Adipocyte (in vitro differentiated cells): ENCODE measurements around the gene ARHGAP25.
"Not testable (repeated sequence)": the region's sequence is repeated elsewhere in the genome, so short reads cannot be mapped to it uniquely, and the experiment has no call there.

Source experiments
- DNase-seq: peaks from one replicate; pipeline ENCODE4 v3.0.0-alpha.2; 2015; ENCODE audit warnings: low read depth
- H3K27me3 ChIP-seq: replicated peaks from 2 replicates; pipeline ENCODE4 v1.7.0; 2013; ENCODE audit warnings: mild to moderate bottlenecking, low read length, moderate library complexity; ENCODE audit not compliant: control insufficient read depth, insufficient read depth
- H3K36me3 ChIP-seq: 2 replicates; pipeline ENCODE4 v1.7.0; 2013; ENCODE audit warnings: low read length, mild to moderate bottlenecking, moderate library complexity; ENCODE audit not compliant: control insufficient read depth, insufficient read depth, severe bottlenecking
- H3K4me1 ChIP-seq: 2 replicates; pipeline ENCODE4 v1.7.0; 2013; ENCODE audit warnings: mild to moderate bottlenecking, low read length, moderate library complexity; ENCODE audit not compliant: control insufficient read depth, insufficient read depth
- H3K4me3 ChIP-seq: 2 replicates; pipeline ENCODE4 v1.7.0; 2013; ENCODE audit warnings: mild to moderate bottlenecking, low read length, moderate library complexity
- H3K9ac ChIP-seq: 2 replicates; pipeline ENCODE4 v1.7.0; 2013; ENCODE audit warnings: mild to moderate bottlenecking, low read length, moderate library complexity
- H3K9me3 ChIP-seq: 2 replicates; pipeline ENCODE4 v1.7.0; 2013; ENCODE audit warnings: mild to moderate bottlenecking, low read length, moderate library complexity; ENCODE audit not compliant: control insufficient read depth

ARHGAP25 gene

GRCh38 chr2:68789603-68790002 lies 55.0 kb downstream of the ARHGAP25 start:
- no peak for DNase-seq
- Histone ChIP-seq H3K9me3 (peaks cover 5% of the 10 kb centered on the region), H3K9ac (no peak overlapping the region), H3K4me3 (no peak overlapping the region), H3K27me3 (peaks cover 36% of the 10 kb centered on the region), H3K4me1 (no peaks in the 10 kb centered on the region), H3K36me3 (no peaks in the 10 kb centered on the region)

- Histone ChIP-seq H3K36me3 (no peaks in the 10 kb centered on the region), H3K27me3 (peaks cover 36% of the 10 kb centered on the region), H3K9me3 (peaks cover 5% of the 10 kb centered on the region), H3K9ac (no peak overlapping the region), H3K4me3 (no peak overlapping the region), H3K4me1 (no peaks in the 10 kb centered on the region)
- DNase-seq, result no peak
These were observed 56.0 kb downstream of the ARHGAP25 start for GRCh38 chr2:68790600-68790999.

- Histone ChIP-seq H3K9me3 (peaks cover 5% of the 10 kb centered on the region), H3K36me3 (no peaks in the 10 kb centered on the region), H3K27me3 (peaks cover 25% of the 10 kb centered on the region), H3K9ac (no peak overlapping the region), H3K4me3 (no peak overlapping the region), H3K4me1 (no peaks in the 10 kb centered on the region)
- DNase-seq, result no peak
These were observed 57.3 kb downstream of the ARHGAP25 start for GRCh38 chr2:68791914-68792313.

- peaks cover 17% of the 10 kb centered on the region for H3K27me3 ChIP-seq
- no peak overlapping the region for H3K9ac ChIP-seq
- DNase-seq, result no peak
- H3K9me3 ChIP-seq, result peaks cover 5% of the 10 kb centered on the region
- H3K4me1 ChIP-seq, result no peaks in the 10 kb centered on the region
- no peak overlapping the region for H3K4me3 ChIP-seq
- H3K36me3 ChIP-seq, result no peaks in the 10 kb centered on the region
These were observed 58.1 kb downstream of the ARHGAP25 start for GRCh38 chr2:68792751-68793150.

- peaks cover 13% of the 10 kb centered on the region for H3K27me3 ChIP-seq
- H3K9me3 ChIP-seq, result peaks cover 5% of the 10 kb centered on the region
- H3K4me1 ChIP-seq, result no peaks in the 10 kb centered on the region
- no peak overlapping the region for H3K9ac ChIP-seq
- no peaks in the 10 kb centered on the region for H3K36me3 ChIP-seq
- H3K4me3 ChIP-seq, result no peak overlapping the region
- DNase-seq, result no peak
These were observed 61.8 kb downstream of the ARHGAP25 start for GRCh38 chr2:68796295-68796905.

- H3K9me3 ChIP-seq, result peaks cover under 1% of the 10 kb centered on the region
- no peaks in the 10 kb centered on the region for H3K4me1 ChIP-seq
- no peak overlapping the region for H3K9ac ChIP-seq
- H3K27me3 ChIP-seq, result peaks cover 7% of the 10 kb centered on the region
- H3K36me3 ChIP-seq, result no peaks in the 10 kb centered on the region
- H3K4me3 ChIP-seq, result no peak overlapping the region
- DNase-seq, result no peak
These were observed 64.0 kb downstream of the ARHGAP25 start for GRCh38 chr2:68798569-68798968.

GRCh38 chr2:68799140-68800026 lies 64.8 kb downstream of the ARHGAP25 start:
- H3K27me3 ChIP-seq, result peaks cover 11% of the 10 kb centered on the region
- no peaks in the 10 kb centered on the region for H3K36me3 ChIP-seq
- H3K9ac ChIP-seq, result no peak overlapping the region
- no peaks in the 10 kb centered on the region for H3K9me3 ChIP-seq
- H3K4me1 ChIP-seq, result no peaks in the 10 kb centered on the region
- DNase-seq, result no peak
- no peak overlapping the region for H3K4me3 ChIP-seq

GRCh38 chr2:68800027-68800401 lies 65.4 kb downstream of the ARHGAP25 start:
- DNase-seq, result no peak
- H3K4me3 ChIP-seq, result no peak overlapping the region

GRCh38 chr2:68800517-68800916 lies 65.9 kb downstream of the ARHGAP25 start:
- Histone ChIP-seq H3K9ac (no peak overlapping the region), H3K4me1 (no peaks in the 10 kb centered on the region), H3K9me3 (no peaks in the 10 kb centered on the region), H3K36me3 (no peaks in the 10 kb centered on the region), H3K4me3 (no peak overlapping the region), H3K27me3 (peaks cover 18% of the 10 kb centered on the region)
- no peak for DNase-seq

More at GRCh38 chr2:68800027-68800401, 65.4 kb downstream of the ARHGAP25 start:
- Histone ChIP-seq H3K9ac (no peak overlapping the region), H3K4me1 (no peaks in the 10 kb centered on the region), H3K9me3 (no peaks in the 10 kb centered on the region), H3K27me3 (peaks cover 17% of the 10 kb centered on the region), H3K36me3 (no peaks in the 10 kb centered on the region)

GRCh38 chr2:68802161-68802560 lies 67.5 kb downstream of the ARHGAP25 start:
- not testable (repeated sequence) for H3K36me3 ChIP-seq, H3K4me3 ChIP-seq, DNase-seq, H3K9me3 ChIP-seq, H3K9ac ChIP-seq
- Histone ChIP-seq H3K4me1 (peaks cover 14% of the 10 kb centered on the region), H3K27me3 (peaks cover 18% of the 10 kb centered on the region)

GRCh38 chr2:68805025-68805424 lies 70.4 kb downstream of the ARHGAP25 start:
- Histone ChIP-seq H3K36me3 (no peaks in the 10 kb centered on the region), H3K4me1 (peaks cover 28% of the 10 kb centered on the region), H3K9me3 (no peaks in the 10 kb centered on the region), H3K4me3 (no peak overlapping the region), H3K9ac (no peak overlapping the region), H3K27me3 (peaks cover 11% of the 10 kb centered on the region)
- no peak for DNase-seq
